Epithelial cell of prostate (primary cell): ENCODE data around the gene PUM1.
"Not testable (repeated sequence)": the region's sequence is repeated elsewhere in the genome, so short reads cannot be mapped to it uniquely, and the experiment has no call there.

Experiments used
- DNase-seq: peaks from one replicate; pipeline ENCODE4 v3.0.0-alpha.2; 2011; ENCODE audit warnings: low read depth, low spot score
- H3K27ac ChIP-seq: fragments of 450-650 bp; 2 replicates; pipeline ENCODE4 v1.5.1; 2017; ENCODE audit warnings: mild to moderate bottlenecking

PUM1 gene

DNA sequence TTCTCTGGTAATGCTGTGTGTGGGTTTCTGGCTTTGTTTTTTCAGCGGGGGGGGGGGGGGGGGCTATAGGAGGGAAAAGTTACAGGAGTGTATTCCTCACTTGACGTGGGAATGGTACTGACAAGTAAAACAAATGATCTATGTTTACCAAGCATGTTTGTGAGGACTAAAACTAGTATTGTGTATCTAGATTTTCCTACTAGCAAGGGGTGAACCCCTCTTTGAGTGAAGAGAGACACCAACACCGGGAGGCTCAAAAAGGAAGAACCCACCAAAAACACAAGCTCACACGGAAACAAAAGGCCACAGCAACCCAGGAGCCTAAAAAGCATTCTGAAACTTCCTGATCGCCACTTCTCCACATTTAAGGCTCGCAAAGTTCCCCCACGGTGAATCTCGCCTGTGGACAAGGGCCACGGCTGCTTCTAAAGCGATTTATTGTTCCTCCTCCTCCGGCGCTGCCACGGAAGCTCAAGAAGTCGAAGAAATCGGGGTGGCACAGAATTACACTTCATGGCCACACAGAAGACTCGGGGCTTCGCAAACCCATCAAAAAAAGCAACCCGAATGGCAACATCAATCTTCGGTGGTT, 703 bp downstream of the PUM1 start:
- DNase-seq, result no peak
- peak overlapping the region; percentile 92 for H3K27ac ChIP-seq

- no peak for DNase-seq
- peak overlapping the region; percentile 92 for H3K27ac ChIP-seq
These were observed 1.3 kb downstream of the PUM1 start for GRCh38 chr1:31064111-31064717.

DNA sequence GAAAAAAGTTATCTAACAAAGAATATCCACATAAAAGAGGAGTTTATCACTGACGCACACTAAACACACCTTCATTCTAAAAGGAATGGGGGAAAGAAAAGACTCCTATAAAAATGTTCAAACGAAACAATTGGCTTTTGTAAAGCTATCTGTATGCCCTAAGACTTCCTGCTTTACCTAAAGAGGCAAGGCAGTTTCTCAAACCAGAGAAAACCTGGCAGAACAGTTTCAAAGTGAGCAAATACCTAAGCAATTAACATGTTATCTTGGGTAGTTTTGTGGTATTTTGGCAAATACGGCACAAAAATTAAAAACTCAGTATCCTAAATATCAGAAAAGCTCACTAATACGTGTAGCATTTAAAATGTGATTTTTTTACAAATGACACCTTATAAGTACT, 1.9 kb downstream of the PUM1 start:
- no peak for DNase-seq
- H3K27ac ChIP-seq, result peak overlapping the region; percentile 92

DNA sequence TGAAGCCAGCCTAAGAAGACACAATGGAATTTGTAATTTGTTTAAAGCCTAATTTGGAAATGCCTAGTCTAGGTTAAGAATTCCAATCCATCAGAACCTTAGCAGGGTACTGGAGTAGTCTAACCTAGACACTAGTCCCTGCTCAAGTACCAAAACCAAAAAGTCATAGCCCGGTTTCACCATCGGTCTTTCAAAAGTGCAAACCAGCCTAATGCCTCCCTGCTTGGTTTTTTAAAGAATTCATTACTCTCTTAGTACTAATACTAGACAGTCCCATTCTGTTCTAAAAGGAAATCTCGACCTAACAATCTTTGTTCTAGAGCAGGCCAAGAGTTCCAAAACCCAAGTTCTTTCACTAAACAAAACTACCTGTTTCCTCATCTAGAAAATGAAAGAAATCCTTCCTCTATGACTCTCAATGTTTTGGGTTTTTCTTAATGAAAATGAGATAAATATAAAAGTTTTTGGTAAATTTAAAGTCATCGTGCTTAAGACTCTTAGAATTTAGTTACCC, 2.6 kb downstream of the PUM1 start:
- DNase-seq, result no peak
- peak overlapping the region; percentile 92 for H3K27ac ChIP-seq

DNA sequence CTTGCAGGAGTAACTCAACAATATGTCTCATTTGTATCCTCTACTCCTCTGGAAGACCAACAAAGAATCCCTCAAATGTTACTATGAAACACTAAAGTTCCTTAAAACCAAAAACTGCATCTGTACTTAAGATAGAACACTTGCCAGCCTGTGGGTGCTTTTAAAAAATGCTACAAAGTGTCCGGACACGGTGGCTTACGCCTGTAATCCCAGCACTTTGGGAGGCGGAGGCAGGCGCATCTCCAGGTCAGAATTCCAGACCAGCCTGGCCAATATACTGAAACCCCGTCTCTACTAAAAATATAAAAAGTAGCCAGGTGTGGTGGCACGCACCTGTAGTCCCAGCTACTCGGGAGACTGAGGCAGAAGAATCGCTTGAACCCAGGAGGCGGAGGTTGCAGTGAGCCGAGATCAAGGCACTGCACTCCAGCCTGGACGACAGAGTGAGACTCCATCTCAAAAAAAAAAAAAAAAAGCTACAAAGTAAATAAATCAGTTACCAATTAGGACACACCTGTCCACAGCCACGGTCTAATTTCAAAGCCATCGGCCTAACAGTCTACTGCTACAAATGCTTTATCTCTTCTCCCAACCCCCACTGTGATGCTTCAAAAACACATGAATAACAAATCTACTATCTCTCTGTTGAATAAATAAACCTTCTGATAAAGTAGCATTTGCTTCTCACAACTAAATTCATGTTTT, 3.2 kb downstream of the PUM1 start:
- peak overlapping the region; percentile 92 for H3K27ac ChIP-seq
- not testable (repeated sequence) for DNase-seq

GRCh38 chr1:31058012-31058411, 7.5 kb downstream of the PUM1 start:
- DNase-seq, result no peak
- no peak overlapping the region for H3K27ac ChIP-seq

GRCh38 chr1:31055953-31056352, 9.6 kb downstream of the PUM1 start:
- no peak for DNase-seq
- H3K27ac ChIP-seq, result peak overlapping the region; percentile 32

GRCh38 chr1:31055501-31055900, 10.0 kb downstream of the PUM1 start:
- peak overlapping the region; percentile 32 for H3K27ac ChIP-seq
- no peak for DNase-seq

GRCh38 chr1:31054958-31055481, 10.5 kb downstream of the PUM1 start:
- no peak for DNase-seq
- peak overlapping the region; percentile 32 for H3K27ac ChIP-seq

- peak overlapping the region; percentile 32 for H3K27ac ChIP-seq
- no peak for DNase-seq
These were observed 11.2 kb downstream of the PUM1 start for GRCh38 chr1:31054349-31054748.

GRCh38 chr1:31052613-31053012, 12.9 kb downstream of the PUM1 start:
- H3K27ac ChIP-seq, result peak overlapping the region; percentile 41
- not testable (repeated sequence) for DNase-seq

- peak overlapping the region; percentile 41 for H3K27ac ChIP-seq
- DNase-seq, result no peak
These were observed 13.9 kb downstream of the PUM1 start for GRCh38 chr1:31051611-31052010.

- peak overlapping the region; percentile 72 for H3K27ac ChIP-seq
- not testable (repeated sequence) for DNase-seq
These were observed 18.0 kb downstream of the PUM1 start for GRCh38 chr1:31047507-31047906.

- DNase-seq, result no peak
- no peak overlapping the region for H3K27ac ChIP-seq
These were observed 21.9 kb downstream of the PUM1 start for GRCh38 chr1:31043631-31044030.

GRCh38 chr1:31042656-31043055, 22.9 kb downstream of the PUM1 start:
- no peak for DNase-seq
- no peak overlapping the region for H3K27ac ChIP-seq

GRCh38 chr1:31041529-31041928, 24.0 kb downstream of the PUM1 start:
- peak overlapping the region; percentile 52 for H3K27ac ChIP-seq
- DNase-seq, result no peak

- no peak for DNase-seq
- peak overlapping the region; percentile 52 for H3K27ac ChIP-seq
These were observed 25.5 kb downstream of the PUM1 start for GRCh38 chr1:31040038-31040437.

DNA sequence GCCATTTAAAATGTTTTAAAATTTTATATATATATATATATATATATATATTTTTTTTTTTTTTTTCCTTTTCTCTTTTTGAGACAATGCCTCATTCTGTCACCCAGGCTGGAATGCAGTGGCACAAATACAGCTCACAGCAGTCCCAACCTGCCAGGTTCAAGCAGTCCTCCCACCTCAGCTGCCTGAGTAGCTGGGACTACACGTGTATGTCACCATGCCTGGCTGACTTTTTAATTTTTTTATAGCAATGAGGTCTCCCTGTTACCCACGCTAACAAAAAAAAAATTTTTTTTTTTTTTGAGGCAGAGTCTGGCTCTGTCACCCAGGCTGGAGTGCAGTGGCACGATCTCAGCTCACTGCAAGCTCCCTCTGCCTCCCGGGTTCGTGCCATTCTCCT, 26.6 kb downstream of the PUM1 start:
- peak overlapping the region; percentile 52 for H3K27ac ChIP-seq
- not testable (repeated sequence) for DNase-seq

DNA sequence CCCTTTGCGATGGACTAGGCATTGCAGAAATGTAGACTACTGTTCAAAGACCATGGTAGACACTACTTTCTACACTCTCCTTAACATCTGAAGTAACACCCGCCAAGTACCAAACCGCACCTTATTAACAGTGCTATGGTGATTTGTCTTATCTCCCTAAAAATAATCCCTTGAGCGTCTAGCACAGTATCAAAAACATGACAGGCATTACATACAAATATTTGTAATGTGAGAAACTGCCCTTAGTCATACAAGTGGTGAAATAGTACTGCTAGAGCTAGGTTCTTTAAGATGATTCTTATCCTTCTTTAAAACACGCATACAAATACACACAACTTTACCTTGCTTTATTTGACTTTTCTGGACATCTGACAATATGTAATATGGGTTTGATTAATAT, 27.2 kb downstream of the PUM1 start:
- peak; percentile 20 for DNase-seq
- H3K27ac ChIP-seq, result peak overlapping the region; percentile 52

- H3K27ac ChIP-seq, result peak overlapping the region; percentile 52
- DNase-seq, result peak; percentile 12
These were observed 28.6 kb downstream of the PUM1 start for GRCh38 chr1:31036749-31037500.
